A549 (cell line): ENCODE data around the gene EVX1. TPM values are rescaled to one million over a fixed set of nuclear protein-coding genes. Genes with fewer than 3 reads are reported as not detected.

Experiments
- ATAC-seq, 2 experiments: fragments of 200-7000 bp in 1 of 2; fragments of >200 bp in 1 of 2; cut with Nextera tagmentation in 1 of 2; cut with Tn5 transposase in 1 of 2; 3 replicates each; pipeline versions ENCODE4 v1.8.0 to v1.9.1; 2018 to 2020; ENCODE audit warnings: mild to moderate bottlenecking in 1 of 2, moderate library complexity in 1 of 2
- CTCF ChIA-PET: fragments of 300-600 bp; sonication (Branson Sonifier 250); formaldehyde crosslinking; extraction: SDS; loops from one replicate; lab custom pipeline; 2021; ENCODE audit warnings: antibody characterized with exemption, inconsistent platforms; lab: Yijun Ruan, JAX
- POLR2A ChIA-PET: fragments of 350-600 bp; formaldehyde crosslinking; extraction: SDS; loops from one replicate; lab custom pipeline; 2021; ENCODE audit warnings: antibody characterized with exemption, inconsistent platforms; lab: Yijun Ruan, JAX
- DNase-seq, 2 experiments: peaks; one replicate each; pipeline versions ENCODE4 v3.0.0 to v3.0.0-alpha.2; 2011 to 2016; ENCODE audit warnings: low read depth in 1 of 2, low spot score in 1 of 2
- FAIRE-seq: peaks from 2 replicates; lab custom pipeline; 2011; peaks lifted over from hg19 to GRCh38; lab: Jason Lieb, UNC
- H3K27ac ChIP-seq, 2 experiments: fragments of >200 bp; sonication (Bioruptor Twin); formaldehyde crosslinking; 3 replicates each; pipeline ENCODE4 v1.5.1; 2016 to 2017
- H3K4me1 ChIP-seq: fragments of >200 bp; sonication (Bioruptor Twin); formaldehyde crosslinking; 3 replicates; pipeline ENCODE4 v1.6.1; 2016
- H3K4me2 ChIP-seq: fragments of >200 bp; sonication (Bioruptor Twin); formaldehyde crosslinking; 3 replicates; pipeline ENCODE4 v1.6.1; 2016
- H3K4me3 ChIP-seq: fragments of >200 bp; sonication (Bioruptor Twin); formaldehyde crosslinking; 3 replicates; pipeline ENCODE4 v1.5.1; 2016
- H3K9me3 ChIP-seq: fragments of >200 bp; sonication (Bioruptor Twin); formaldehyde crosslinking; 3 replicates; pipeline ENCODE4 v1.6.1; 2016
- CBX8 ChIP-seq: fragments of 200-600 bp; sonication (generic); IDR thresholded peaks from 2 replicates; pipeline ENCODE4 v1.6.1; 2016
- CTCF ChIP-seq: fragments of >200 bp; sonication (Bioruptor Twin); formaldehyde crosslinking; IDR thresholded peaks from 3 replicates; pipeline ENCODE4 v1.5.1; 2016
- ELK1 ChIP-seq: fragments of 150-350 bp; IDR thresholded peaks from 2 replicates; pipeline ENCODE4 v1.6.1; 2014; ENCODE audit warnings: low read depth, mild to moderate bottlenecking, low read length
- ESRRA ChIP-seq: fragments of 150-350 bp; IDR thresholded peaks from 2 replicates; pipeline ENCODE4 v1.6.1; 2014; ENCODE audit warnings: mild to moderate bottlenecking, low read length, borderline replicate concordance
- KDM1A ChIP-seq: fragments of 200-600 bp; sonication (generic); IDR thresholded peaks from 2 replicates; pipeline ENCODE4 v1.6.1; 2016; ENCODE audit warnings: low read depth, mild to moderate bottlenecking
- KDM5A ChIP-seq: fragments of 200-600 bp; sonication (generic); IDR thresholded peaks from 2 replicates; pipeline ENCODE4 v1.6.1; 2016; ENCODE audit warnings: antibody characterized with exemption, mild to moderate bottlenecking
- MYC ChIP-seq: IDR thresholded peaks from 2 replicates; pipeline ENCODE4 v1.6.1; 2012; ENCODE audit warnings: mild to moderate bottlenecking, inconsistent platforms, low read length, improper control_type of control experiment, borderline replicate concordance
- NPAS2 ChIP-seq: fragments of 250-450 bp; sonication (Bioruptor Pico); IDR thresholded peaks from 2 replicates; pipeline ENCODE4 v1.8.0; 2022; ENCODE audit warnings: mild to moderate bottlenecking, moderate library complexity, borderline replicate concordance
- PHF8 ChIP-seq: fragments of 200-600 bp; sonication (generic); IDR thresholded peaks from 2 replicates; pipeline ENCODE4 v1.6.1; 2016; ENCODE audit warnings: low read depth, mild to moderate bottlenecking, antibody characterized with exemption, moderate library complexity, borderline replicate concordance
- POLR2A ChIP-seq: IDR thresholded peaks from 2 replicates; pipeline ENCODE4 v1.6.1; 2012; ENCODE audit warnings: mild to moderate bottlenecking, low read length
- POLR2AphosphoS2 ChIP-seq: conservative IDR thresholded peaks from 2 replicates; pipeline ENCODE4 v1.6.1; 2012; ENCODE audit warnings: low read length, improper control_type of control experiment, inconsistent platforms
- RAD21 ChIP-seq, 2 experiments: fragments of >200 bp in 1 of 2; sonication (Bioruptor Twin) in 1 of 2; formaldehyde crosslinking in 1 of 2; IDR thresholded peaks in 1 of 2; conservative IDR thresholded peaks in 1 of 2; 2 replicates in 1 of 2; 3 replicates in 1 of 2; pipeline ENCODE4 v1.6.1; 2012 to 2018; ENCODE audit warnings: inconsistent platforms in 1 of 2
- RARB ChIP-seq: fragments of 250-450 bp; sonication (Bioruptor Pico); IDR thresholded peaks from 2 replicates; pipeline ENCODE4 v1.8.0; 2021; ENCODE audit warnings: mild to moderate bottlenecking, moderate library complexity
- RCOR1 ChIP-seq: fragments of 150-350 bp; IDR thresholded peaks from 2 replicates; pipeline ENCODE4 v1.6.1; 2014; ENCODE audit warnings: antibody characterized with exemption, low read length, low read depth
- REST ChIP-seq: fragments of 200-600 bp; sonication (generic); IDR thresholded peaks from 2 replicates; pipeline ENCODE4 v1.6.1; 2016; ENCODE audit warnings: antibody characterized with exemption, mild to moderate bottlenecking, moderate library complexity
- RNF2 ChIP-seq: fragments of 200-600 bp; sonication (generic); IDR thresholded peaks from 2 replicates; pipeline ENCODE4 v1.6.1; 2016; ENCODE audit warnings: low read depth, mild to moderate bottlenecking, antibody characterized with exemption, moderate library complexity, borderline replicate concordance
- SMC3 ChIP-seq: fragments of >200 bp; sonication (Bioruptor Twin); formaldehyde crosslinking; IDR thresholded peaks from 3 replicates; pipeline ENCODE4 v1.6.1; 2018; ENCODE audit warnings: inconsistent platforms
- USF2 ChIP-seq: fragments of 450-650 bp; IDR thresholded peaks from 2 replicates; pipeline ENCODE4 v1.6.1; 2014; ENCODE audit warnings: antibody characterized with exemption
- ZC3H11A ChIP-seq: fragments of 450-650 bp; IDR thresholded peaks from 2 replicates; pipeline ENCODE4 v1.6.1; 2014; ENCODE audit warnings: antibody characterized with exemption, mild to moderate bottlenecking
- ZFP36 ChIP-seq: fragments of 450-650 bp; IDR thresholded peaks from 2 replicates; pipeline ENCODE4 v1.6.1; 2014; ENCODE audit warnings: borderline replicate concordance; ENCODE audit not compliant: partially characterized antibody
- ZNF302 ChIP-seq: fragments of 250-450 bp; sonication (Bioruptor Pico); IDR thresholded peaks from 2 replicates; pipeline ENCODE4 v1.9.0; 2021; ENCODE audit warnings: inconsistent platforms, mild to moderate bottlenecking, moderate library complexity
- WGBS: methylation state at CpG from one replicate; pipeline ENCODE4 v1.1.6; 2017; ENCODE audit errors: missing lambda C conversion rate; 5-methylcytosine and 5-hydroxymethylcytosine counted together
- polyA plus RNA-seq, 4 experiments: library from polyadenylated mRNA; depleted of rRNA in 3 of 4; stranded (reverse); fragments of >200 nt; fragmentation: RNase III in 1 of 4; extraction: RNeasy Plus Mini Kit Qiagen cat#74134 plus additional on column Dnase treatment in 1 of 4; gene quantifications; 2 replicates in 3 of 4; 3 replicates in 1 of 4; pipeline ENCODE4 v1.2.3, GENCODE V29; 2011 to 2017

EVX1 gene
- polyA plus RNA-seq, 2 of the 4 experiments (the other 2 are of a cell fraction): 0.05 to 0.08 TPM

GRCh38 chr7:27263781-27264180 lies 21.2 kb downstream of the EVX1 start:
- Histone ChIP-seq H3K4me1 (no peaks in the 10 kb centered on the region), H3K4me3 (no peak overlapping the region), H3K9me3 (no peaks in the 10 kb centered on the region), H3K4me2 (no peak overlapping the region), H3K27ac (no peak overlapping the region)
- ATAC-seq (no peak), DNase-seq (no peak), FAIRE-seq (no peak)
- no peak for TF ChIP-seq RARB
- no peak for TF ChIP-seq ESRRA
- TF ChIP-seq POLR2AphosphoS2: no peak
- ChIA-PET POLR2A (no interaction called here), CTCF (interaction anchor here (1.7 kb wide), 1 partner anchor 10 kb away, joined by 3 read pairs; no protein-coding TSS in a partner anchor)
- WGBS: 81% methylated on average over 2 of the region's 2 CpGs

- ChIA-PET POLR2A (no interaction called here), CTCF (no interaction called here)
- no peak for ATAC-seq
- H3K4me3 ChIP-seq: no peak overlapping the region
- no peak overlapping the region for H3K4me2 ChIP-seq
- peak in 1 of 2 experiments; percentile 10 for DNase-seq
- no peak for FAIRE-seq
- H3K4me1 ChIP-seq: no peaks in the 10 kb centered on the region
- 90% methylated on average over 14 of the region's 14 CpGs for WGBS
- H3K9me3 ChIP-seq: peaks cover 23% of the 10 kb centered on the region; the same call in 2 of the 3 replicates
- TF ChIP-seq ELK1 (no peak), CTCF (no peak), MYC (no peak), RCOR1 (no peak), ZNF302 (CRISPR knock-in tag) (no peak), CBX8 (no peak), PHF8 (no peak), KDM5A (no peak), KDM1A (no peak), ZC3H11A (no peak), POLR2A (no peak), SMC3 (no peak), RNF2 (no peak), USF2 (no peak), REST (no peak), RAD21 (conservative IDR thresholded peaks at IDR 0.05 in 1 of 2, IDR thresholded peaks at IDR 0.05 in 1 of 2) (no peak), POLR2AphosphoS2 (no peak), NPAS2 (CRISPR knock-in tag) (no peak), ZFP36 (no peak)
- H3K27ac ChIP-seq: no peak overlapping the region
These were observed 26.9 kb downstream of the EVX1 start for GRCh38 chr7:27269455-27269854.
